GM12892 (cell line): ENCODE measurements around the gene RNMT.

Source experiments
- POLR2A ChIP-seq: IDR thresholded peaks from 2 replicates; pipeline ENCODE4 v1.6.1; 2011; ENCODE audit warnings: low read depth, low read length, control low read depth
- POLR2AphosphoS5 ChIP-seq: IDR thresholded peaks from 2 replicates; pipeline ENCODE4 v1.6.1; 2011; ENCODE audit warnings: low read depth, low read length, control low read depth
- TAF1 ChIP-seq: IDR thresholded peaks from 2 replicates; pipeline ENCODE4 v1.6.1; 2011; ENCODE audit warnings: low read depth, mild to moderate bottlenecking, control low read depth, low read length, borderline replicate concordance

DNA sequence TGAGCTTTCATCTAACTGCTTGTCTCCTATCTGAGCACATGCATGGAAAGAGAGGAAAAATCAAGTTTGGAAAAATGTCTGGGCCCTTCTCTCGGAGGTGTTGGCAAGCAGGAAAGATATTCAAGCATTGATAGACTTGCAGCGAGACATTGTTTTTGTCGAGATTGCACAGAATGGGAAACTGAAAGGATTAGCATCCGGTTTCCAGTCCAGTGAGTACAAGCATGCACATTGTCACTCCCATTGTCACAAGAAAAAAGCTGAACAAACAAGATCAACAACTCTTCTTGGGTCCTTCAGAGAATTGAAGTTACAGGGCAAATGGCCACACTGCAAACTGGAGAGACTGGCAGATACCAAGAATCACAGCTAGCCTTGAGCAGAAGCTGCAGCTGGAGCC, 77.8 kb downstream of the RNMT start:
- TF ChIP-seq POLR2AphosphoS5, result no peak
- no peak for TF ChIP-seq POLR2A
- TF ChIP-seq TAF1, result no peak
